GM19238 (cell line): Measurements from ENCODE around the gene USP50.
"Not testable (repeated sequence)": the region's sequence is repeated elsewhere in the genome, so short reads cannot be mapped to it uniquely, and the experiment has no call there.

ENCODE experiments used
- DNase-seq: peaks from one replicate; pipeline ENCODE4 v3.0.0; 2011; ENCODE audit warnings: low spot score; ENCODE audit not compliant: insufficient read length

The USP50 gene

DNA sequence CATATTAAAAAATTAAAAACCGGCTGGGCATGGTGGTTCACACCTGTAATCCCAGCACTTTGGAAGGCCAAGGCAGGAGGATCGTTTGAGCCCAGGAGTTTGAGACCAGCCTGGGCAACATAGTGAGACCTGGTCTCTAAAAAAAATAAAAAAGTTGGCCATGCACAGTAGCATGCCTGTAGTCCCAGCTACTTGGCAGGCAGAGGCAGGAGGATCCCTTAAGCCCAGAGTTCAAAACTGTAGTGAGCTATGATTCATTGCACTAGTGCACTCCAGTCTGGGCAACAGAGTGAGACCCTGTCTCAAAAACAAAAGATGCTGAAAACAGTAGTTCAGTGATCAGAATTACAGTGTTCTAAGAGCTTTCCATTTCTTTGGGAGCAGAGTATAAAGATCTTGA lies 40.8 kb downstream of the USP50 start:
- DNase-seq = not testable (repeated sequence)

- DNase-seq = no peak
These were observed 43.3 kb downstream of the USP50 start for GRCh38 chr15:50503144-50503543.

GRCh38 chr15:50501815-50502214 lies 44.7 kb downstream of the USP50 start:
- DNase-seq = no peak

- no peak for DNase-seq
These were observed 46.1 kb downstream of the USP50 start for GRCh38 chr15:50500352-50500751.

DNA sequence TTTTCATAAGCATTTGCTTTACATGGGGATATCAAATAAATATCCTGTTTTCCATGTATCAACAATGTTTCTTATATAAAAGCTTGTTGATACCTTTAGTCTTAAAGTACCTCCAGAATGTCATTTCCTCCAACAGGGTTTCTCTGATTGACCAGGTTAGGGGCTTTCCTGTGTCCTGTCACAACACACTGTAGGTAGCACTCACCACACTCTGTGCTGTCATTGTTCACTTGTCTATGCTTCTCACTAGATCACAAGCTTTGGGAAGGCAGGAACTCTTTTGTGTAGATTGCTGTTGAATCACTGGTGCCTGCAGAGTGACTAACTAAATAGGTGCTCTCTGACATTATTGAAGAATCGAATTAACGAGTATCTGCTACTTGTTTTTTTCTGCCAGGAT lies 49.8 kb downstream of the USP50 start:
- no peak for DNase-seq

- not testable (repeated sequence) for DNase-seq
These were observed 51.9 kb downstream of the USP50 start for GRCh38 chr15:50494547-50494946.

DNA sequence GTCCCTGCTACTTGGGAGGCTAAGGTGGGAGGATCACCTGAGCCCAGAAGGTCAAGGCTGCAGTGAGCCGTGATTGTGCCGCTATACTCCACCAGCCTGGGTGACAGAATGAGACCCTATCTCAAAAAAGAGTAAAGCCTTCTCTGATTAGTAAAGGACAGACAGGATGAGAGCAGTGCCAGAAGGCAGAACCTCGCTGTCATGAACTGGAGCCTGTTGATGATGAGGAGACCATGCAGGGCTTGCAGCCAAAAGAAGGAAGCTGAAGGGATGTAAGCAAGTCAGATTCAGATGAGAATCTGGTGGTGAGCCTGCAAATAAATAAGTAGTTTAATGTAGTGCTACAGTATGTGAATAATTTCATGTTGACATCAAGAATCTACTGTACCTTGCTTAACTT lies 52.8 kb downstream of the USP50 start:
- DNase-seq = no peak

- no peak for DNase-seq
These were observed 59.2 kb downstream of the USP50 start for GRCh38 chr15:50487287-50487686.

- DNase-seq = no peak
These were observed 61.1 kb downstream of the USP50 start for GRCh38 chr15:50485389-50485788.

DNA sequence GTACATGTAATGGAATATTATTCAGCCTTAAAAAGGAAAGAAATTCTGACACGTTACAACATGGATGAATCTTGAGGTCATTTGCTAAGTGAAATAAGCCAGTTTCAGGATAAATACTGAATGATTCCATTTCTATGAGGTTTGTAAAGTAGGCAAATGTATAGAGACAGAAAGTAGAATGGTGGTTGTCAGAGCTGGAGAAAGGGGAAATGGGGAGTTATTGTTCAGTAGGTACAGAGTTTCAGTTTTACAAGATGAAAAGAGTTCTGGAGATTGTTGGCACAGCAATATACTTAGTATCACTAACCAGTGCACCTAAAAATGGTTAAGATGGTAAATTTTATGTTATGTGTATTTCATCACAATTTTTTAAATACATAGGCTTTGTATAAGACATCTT lies 61.7 kb downstream of the USP50 start:
- DNase-seq = no peak

DNA sequence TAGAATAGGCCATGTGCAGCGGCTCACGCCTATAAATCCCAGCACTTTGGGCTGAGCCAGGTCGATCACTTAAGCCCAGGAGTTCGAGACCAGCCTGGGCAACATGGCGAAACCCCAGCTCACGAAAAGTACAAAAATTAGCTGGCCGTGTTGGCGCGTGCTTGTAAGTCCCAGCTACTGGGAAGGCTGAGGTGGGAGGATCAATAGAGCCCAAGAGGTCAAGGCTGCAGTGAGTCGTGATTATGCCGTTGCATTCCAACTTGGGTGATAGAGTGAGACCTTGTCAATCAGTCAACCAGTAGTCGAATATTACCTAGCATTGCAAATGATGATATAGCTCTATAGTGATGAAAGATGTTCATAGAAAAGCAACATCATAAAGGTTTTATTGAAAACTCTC lies 70.3 kb downstream of the USP50 start:
- DNase-seq = no peak

DNA sequence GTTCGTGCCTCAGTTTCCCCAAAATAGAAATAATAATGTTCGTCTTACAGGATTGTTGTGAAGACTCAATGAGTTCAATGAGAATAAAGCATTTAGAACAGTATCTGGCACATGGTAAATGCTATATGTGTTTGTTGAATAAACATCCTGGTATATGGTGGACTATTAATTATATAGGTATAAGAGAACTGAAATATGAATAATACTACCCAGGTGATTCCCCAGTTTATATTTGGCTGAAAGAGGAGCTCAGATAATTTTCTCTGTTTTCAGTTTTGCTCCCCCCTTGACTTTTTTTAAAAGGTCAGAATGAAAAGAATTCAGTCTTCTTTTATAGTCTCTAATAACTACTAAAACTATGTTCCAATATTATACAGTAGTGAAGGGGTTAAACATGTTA lies 75.4 kb downstream of the USP50 start:
- no peak for DNase-seq

DNA sequence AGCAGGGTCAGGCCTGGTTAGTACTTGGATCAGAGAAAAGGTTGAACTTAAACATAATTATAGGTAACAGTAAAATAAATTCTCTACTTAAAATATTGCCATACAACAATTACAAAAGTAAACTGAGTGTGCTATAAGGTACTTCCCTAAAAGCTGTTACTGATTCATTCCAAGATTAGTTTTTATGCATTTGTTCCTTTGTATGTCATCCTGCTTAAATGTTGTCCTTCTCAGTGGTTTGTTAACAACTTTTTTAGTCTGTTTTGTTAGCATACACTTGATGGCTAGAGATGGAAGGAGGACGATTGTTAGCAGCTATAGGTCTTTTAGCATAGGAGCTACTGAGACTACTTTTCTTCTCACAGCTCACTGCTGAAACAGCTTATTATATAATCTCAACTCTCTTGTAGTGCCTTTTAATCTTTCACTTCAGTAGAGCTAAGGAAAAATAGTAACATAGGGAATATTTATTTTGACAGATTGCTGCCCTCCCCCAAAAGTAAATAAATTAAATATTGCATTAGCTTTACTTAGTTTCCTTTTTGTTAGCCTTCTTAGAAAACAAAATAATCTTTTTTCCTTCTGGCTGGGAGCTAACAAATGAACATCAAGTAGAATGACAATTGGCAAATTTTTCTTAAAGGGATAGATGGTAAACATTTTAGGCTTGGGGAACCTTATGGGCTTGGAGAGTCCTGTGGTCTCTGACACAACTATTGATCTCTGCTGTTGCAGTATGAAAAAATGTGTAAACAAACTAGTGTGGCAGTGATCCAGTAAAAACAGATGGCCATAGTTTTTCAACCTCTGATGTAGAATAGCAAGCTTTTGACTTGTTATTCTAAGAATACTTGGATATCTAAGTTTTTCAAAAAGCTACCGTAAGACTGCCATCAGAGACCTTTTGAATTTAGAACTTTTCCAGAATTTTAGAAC lies 82.8 kb downstream of the USP50 start:
- no peak for DNase-seq

GRCh38 chr15:50458348-50459112 lies 87.9 kb downstream of the USP50 start:
- no peak for DNase-seq

DNA sequence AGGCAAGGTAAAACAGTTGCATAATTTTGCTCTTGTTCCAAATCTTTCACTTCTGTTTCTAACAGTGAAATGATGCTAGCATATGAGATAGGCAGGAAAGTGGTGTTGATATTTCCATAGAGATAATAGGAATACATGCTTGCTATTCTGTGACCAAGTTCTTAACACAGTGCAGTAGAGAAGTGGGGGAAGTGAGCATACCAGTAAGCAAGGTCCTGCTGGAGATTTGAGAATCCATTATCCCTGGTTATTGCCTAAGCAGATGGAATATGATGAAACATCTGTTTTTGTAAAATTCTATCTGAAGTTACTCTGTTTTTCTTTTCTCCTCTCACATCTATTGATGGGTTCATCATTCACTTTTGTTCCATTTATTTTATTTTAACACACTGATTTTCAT lies 93.5 kb downstream of the USP50 start:
- DNase-seq = no peak
